Naive B cell (primary cell): ENCODE measurements around the gene PTP4A2. TPM values are rescaled to one million over a fixed set of nuclear protein-coding genes. Genes with fewer than 3 reads are reported as not detected.

Experiments
- ATAC-seq, 2 donors: fragments of 150-1000 bp; cut with Tn5 transposase; 2 replicates each; pipeline ENCODE4 v1.10.0; 2021; ENCODE audit warnings: low read depth in 2 of 2, mild to moderate bottlenecking in 2 of 2, moderate library complexity in 2 of 2
- DNase-seq: peaks from one replicate; pipeline ENCODE4 v3.0.0; 2022
- H3K27ac Mint-ChIP-seq, 6 donors: one replicate each; pipeline ENCODE4 v1.8.0; 2020 to 2022; ENCODE audit warnings: mild to moderate bottlenecking in 6 of 6, mixed read lengths in 6 of 6, moderate library complexity in 5 of 6, inconsistent platforms in 2 of 6
- H3K27me3 Mint-ChIP-seq, 3 donors: one replicate each; pipeline ENCODE4 v1.8.0; 2021 to 2022; ENCODE audit warnings: mixed read lengths in 3 of 3, mild to moderate bottlenecking in 1 of 3
- H3K36me3 Mint-ChIP-seq, 2 donors: one replicate each; pipeline ENCODE4 v1.8.0; 2020 to 2022; ENCODE audit warnings: mixed read lengths in 2 of 2, inconsistent platforms in 1 of 2, mild to moderate bottlenecking in 1 of 2
- H3K4me1 Mint-ChIP-seq, 3 donors: one replicate each; pipeline ENCODE4 v1.8.0; 2020 to 2022; ENCODE audit warnings: mixed read lengths in 3 of 3, inconsistent platforms in 1 of 3, mild to moderate bottlenecking in 1 of 3, moderate library complexity in 1 of 3
- H3K4me3 Mint-ChIP-seq, 8 donors: one replicate each; pipeline ENCODE4 v1.8.0; 2020 to 2022; ENCODE audit warnings: mild to moderate bottlenecking in 8 of 8, mixed read lengths in 8 of 8, moderate library complexity in 8 of 8, inconsistent platforms in 2 of 8
- H3K9me3 Mint-ChIP-seq, 7 donors: one replicate each; pipeline ENCODE4 v1.8.0; 2020 to 2022; ENCODE audit warnings: mixed read lengths in 7 of 7, mild to moderate bottlenecking in 5 of 7, inconsistent platforms in 2 of 7, moderate library complexity in 1 of 7
- polyA plus RNA-seq, 6 donors: library from polyadenylated mRNA; unstranded; fragments of 300-500 nt; fragmentation: Illumina TruSeq; gene quantifications; one replicate each; pipeline ENCODE4 v1.2.3, GENCODE V29; 2021; ENCODE audit warnings: low read depth in 6 of 6

PTP4A2 gene
- 100 to 1,000 TPM; 251 to 474 (median 307) TPM for polyA plus RNA-seq

GRCh38 chr1:31938184-31938975, at the start of gene PTP4A2:
TSS of gene PTP4A2 (minus strand) at chr1:31938368. CDS start at chr1:31919065, 19,303 bp downstream.
- no peaks in the 10 kb centered on the region for H3K36me3 Mint-ChIP-seq
- H3K4me1 Mint-ChIP-seq: peaks cover 47 to 82% (median 76%) of the 10 kb centered on the region in 3 donors
- peak within 1 kb of the TSS; percentile 86 to 98 (median 96) for H3K4me3 Mint-ChIP-seq
- no peaks in the 10 kb centered on the region for H3K9me3 Mint-ChIP-seq
- no peaks in the 10 kb centered on the region for H3K27me3 Mint-ChIP-seq
- DNase-seq (peak; percentile 90), ATAC-seq (peak; percentile 65 to 66)
- H3K27ac Mint-ChIP-seq: peak within 1 kb of the TSS; percentile 92 to 96 (median 94)

GRCh38 chr1:31987135-31987619, 49.0 kb upstream of the PTP4A2 start:
- peak overlapping the region in 1 of 8 donors; percentile 44 for H3K4me3 Mint-ChIP-seq
- H3K4me1 Mint-ChIP-seq: peaks cover 16 to 38% (median 31%) of the 10 kb centered on the region in 3 donors
- no peak for DNase-seq

GRCh38 chr1:31985430-31985829, 47.3 kb upstream of the PTP4A2 start:
- Mint-ChIP-seq H3K36me3 (no peaks in the 10 kb centered on the region), H3K27me3 (no peaks in the 10 kb centered on the region), H3K4me1 (peaks cover 32 to 56% (median 49%) of the 10 kb centered on the region in 3 donors), H3K4me3 (peak overlapping the region in 7 of 8 donors; percentile 14 to 72 (median 49)), H3K27ac (peak overlapping the region; percentile 86 to 92 (median 89)), H3K9me3 (no peaks in the 10 kb centered on the region)
- ATAC-seq (peak; percentile 85 to 87), DNase-seq (peak; percentile 19)

More at GRCh38 chr1:31987135-31987619, 49.0 kb upstream of the PTP4A2 start:
- Mint-ChIP-seq H3K9me3 (no peaks in the 10 kb centered on the region), H3K27ac (peak overlapping the region; percentile 7 to 92 (median 38)), H3K27me3 (no peaks in the 10 kb centered on the region), H3K36me3 (no peaks in the 10 kb centered on the region)
- ATAC-seq: no peak

GRCh38 chr1:31984419-31985347, 46.5 kb upstream of the PTP4A2 start:
- peak overlapping the region in 7 of 8 donors; percentile 1 to 72 (median 49) for H3K4me3 Mint-ChIP-seq
- ATAC-seq (no peak), DNase-seq (no peak)
- peak overlapping the region; percentile 18 to 92 (median 88) for H3K27ac Mint-ChIP-seq
- no peaks in the 10 kb centered on the region for H3K9me3 Mint-ChIP-seq
- peaks cover 32 to 61% (median 49%) of the 10 kb centered on the region in 3 donors for H3K4me1 Mint-ChIP-seq
- no peaks in the 10 kb centered on the region for H3K27me3 Mint-ChIP-seq
- no peaks in the 10 kb centered on the region for H3K36me3 Mint-ChIP-seq

GRCh38 chr1:31981972-31982371, 43.8 kb upstream of the PTP4A2 start:
- peaks cover 38 to 64% (median 48%) of the 10 kb centered on the region in 3 donors for H3K4me1 Mint-ChIP-seq
- H3K36me3 Mint-ChIP-seq: no peaks in the 10 kb centered on the region
- H3K9me3 Mint-ChIP-seq: no peaks in the 10 kb centered on the region
- H3K4me3 Mint-ChIP-seq: peak overlapping the region in 6 of 8 donors; percentile 23 to 65 (median 54)
- ATAC-seq (peak in 1 of 2 donors; percentile 21), DNase-seq (no peak)
- H3K27me3 Mint-ChIP-seq: no peaks in the 10 kb centered on the region
- peak overlapping the region in 5 of 6 donors; percentile 37 to 94 (median 81) for H3K27ac Mint-ChIP-seq

GRCh38 chr1:31981456-31981839, 43.3 kb upstream of the PTP4A2 start:
- H3K27me3 Mint-ChIP-seq: no peaks in the 10 kb centered on the region
- H3K27ac Mint-ChIP-seq: peak overlapping the region; percentile 37 to 94 (median 86)
- peaks cover 38 to 58% (median 45%) of the 10 kb centered on the region in 3 donors for H3K4me1 Mint-ChIP-seq
- H3K36me3 Mint-ChIP-seq: no peaks in the 10 kb centered on the region
- ATAC-seq (peak in 1 of 2 donors; percentile 14), DNase-seq (no peak)
- no peaks in the 10 kb centered on the region for H3K9me3 Mint-ChIP-seq
- peak overlapping the region in 6 of 8 donors; percentile 21 to 65 (median 54) for H3K4me3 Mint-ChIP-seq

GRCh38 chr1:31980835-31981455, 42.8 kb upstream of the PTP4A2 start:
- H3K9me3 Mint-ChIP-seq: no peaks in the 10 kb centered on the region
- H3K4me1 Mint-ChIP-seq: peaks cover 38 to 58% (median 45%) of the 10 kb centered on the region in 3 donors
- ATAC-seq: peak; percentile 53 to 71
- peak; percentile 19 for DNase-seq
- H3K4me3 Mint-ChIP-seq: peak overlapping the region in 5 of 8 donors; percentile 21 to 65 (median 47)
- no peaks in the 10 kb centered on the region for H3K27me3 Mint-ChIP-seq
- H3K36me3 Mint-ChIP-seq: no peaks in the 10 kb centered on the region
- peak overlapping the region in 4 of 6 donors; percentile 47 to 94 (median 86) for H3K27ac Mint-ChIP-seq

- DNase-seq: no peak
- no peak for ATAC-seq
- Mint-ChIP-seq H3K4me3 (no peak overlapping the region), H3K27ac (peak overlapping the region in 2 of 6 donors; percentile 15 to 87), H3K27me3 (no peaks in the 10 kb centered on the region), H3K9me3 (no peaks in the 10 kb centered on the region), H3K36me3 (no peaks in the 10 kb centered on the region), H3K4me1 (peaks cover 28 to 43% (median 34%) of the 10 kb centered on the region in 3 donors)
Observed at GRCh38 chr1:31978843-31979400, 40.8 kb upstream of the PTP4A2 start.

- Mint-ChIP-seq H3K4me3 (peak overlapping the region in 2 of 8 donors; percentile 54 to 71), H3K9me3 (no peaks in the 10 kb centered on the region), H3K27ac (peak overlapping the region in 5 of 6 donors; percentile 5 to 88 (median 31)), H3K4me1 (peaks cover 25 to 33% (median 26%) of the 10 kb centered on the region in 3 donors), H3K36me3 (no peaks in the 10 kb centered on the region), H3K27me3 (no peaks in the 10 kb centered on the region)
- ATAC-seq: no peak
- DNase-seq: no peak
Observed at GRCh38 chr1:31977385-31978131, 39.4 kb upstream of the PTP4A2 start.

- DNase-seq (no peak), ATAC-seq (no peak)
- Mint-ChIP-seq H3K4me1 (peaks cover 15 to 21% (median 15%) of the 10 kb centered on the region in 3 donors), H3K27me3 (no peaks in the 10 kb centered on the region), H3K36me3 (no peaks in the 10 kb centered on the region), H3K9me3 (no peaks in the 10 kb centered on the region), H3K4me3 (no peak overlapping the region), H3K27ac (peak overlapping the region in 1 of 6 donors; percentile 12)
Observed at GRCh38 chr1:31976401-31976800, 38.2 kb upstream of the PTP4A2 start.

- no peaks in the 10 kb centered on the region for H3K27me3 Mint-ChIP-seq
- no peak for ATAC-seq
Observed at GRCh38 chr1:31970873-31971272, 32.7 kb upstream of the PTP4A2 start.

GRCh38 chr1:31961536-31961935, 23.4 kb upstream of the PTP4A2 start:
- peak overlapping the region; percentile 16 to 92 (median 78) for H3K27ac Mint-ChIP-seq
- no peaks in the 10 kb centered on the region for H3K9me3 Mint-ChIP-seq
- no peak for DNase-seq
- peaks cover 0 to 5% (median 0%) of the 10 kb centered on the region in 3 donors for H3K27me3 Mint-ChIP-seq
- ATAC-seq: peak; percentile 61 to 65
- H3K36me3 Mint-ChIP-seq: no peaks in the 10 kb centered on the region
- peak overlapping the region in 6 of 8 donors; percentile 24 to 69 (median 51) for H3K4me3 Mint-ChIP-seq
- peaks cover 23 to 52% (median 45%) of the 10 kb centered on the region in 3 donors for H3K4me1 Mint-ChIP-seq

More at GRCh38 chr1:31970873-31971272, 32.7 kb upstream of the PTP4A2 start:
- DNase-seq: no peak
- Mint-ChIP-seq H3K4me3 (no peak overlapping the region), H3K4me1 (no peaks in the 10 kb centered on the region), H3K27ac (peak overlapping the region in 1 of 6 donors; percentile 67), H3K36me3 (no peaks in the 10 kb centered on the region), H3K9me3 (no peaks in the 10 kb centered on the region)
